ENCODE measurements around the gene CAB39. TPM values are rescaled to one million over a fixed set of nuclear protein-coding genes. Genes with fewer than 3 reads are reported as not detected.

CAB39 gene
- total RNA-seq, 1 experiment from 2014 or later, result 39.9 TPM

DNA sequence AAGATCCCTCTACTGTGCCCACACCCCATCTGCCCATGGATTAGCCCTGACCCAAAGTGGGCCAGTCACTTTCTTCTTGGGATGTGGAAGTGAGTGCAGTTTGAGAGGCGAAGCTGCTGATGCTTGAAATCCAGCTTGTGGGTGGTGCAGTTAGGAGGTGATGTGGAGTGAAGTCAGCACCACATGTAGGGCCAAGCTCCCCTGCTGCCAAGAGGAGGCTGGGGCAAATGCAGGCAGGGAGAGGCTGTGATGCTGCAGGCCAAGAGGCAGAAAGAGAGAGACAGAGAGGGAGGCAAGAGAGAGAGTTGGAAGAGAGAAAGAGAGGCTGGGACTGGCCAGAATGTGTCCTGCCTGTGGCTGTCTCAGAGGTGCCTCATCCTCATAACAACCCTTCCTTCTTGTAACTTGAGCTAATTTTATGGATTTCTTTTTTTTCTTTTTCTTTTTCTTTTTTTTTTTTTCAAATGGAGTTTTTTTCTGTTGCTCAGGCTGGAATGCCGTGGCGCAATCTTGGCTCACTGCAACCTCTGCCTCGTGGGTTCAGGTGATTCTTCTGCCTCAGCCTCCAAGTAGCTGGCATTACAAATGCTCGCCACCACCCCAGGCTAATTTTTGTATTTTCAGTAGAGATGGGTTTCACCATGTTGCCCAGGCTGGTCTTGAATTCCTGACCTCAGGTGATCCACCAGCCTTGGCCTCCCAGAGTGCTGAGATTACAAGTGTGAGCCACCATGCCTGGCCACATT, 35.3 kb upstream of the CAB39 start:
- Histone ChIP-seq H3K27me3 (ENCODE audit: control insufficient read depth, insufficient read depth, low read length) (no peaks in the 10 kb centered on the region), H3K36me3 (ENCODE audit: control insufficient read depth, insufficient read depth, low read length) (no peaks in the 10 kb centered on the region), H3K4me3 (ENCODE audit: low read depth in 2 of 2, low read length in 2 of 2) (no peak overlapping the region), H3K27ac (ENCODE audit: low read length) (no peak overlapping the region), H3K4me1 (ENCODE audit: control insufficient read depth, insufficient read depth, low read length) (no peaks in the 10 kb centered on the region), H3K9me3 (ENCODE audit: control insufficient read depth, insufficient read depth, low read depth, low read length) (no peaks in the 10 kb centered on the region)
- TF ChIP-seq, protein P1, sequence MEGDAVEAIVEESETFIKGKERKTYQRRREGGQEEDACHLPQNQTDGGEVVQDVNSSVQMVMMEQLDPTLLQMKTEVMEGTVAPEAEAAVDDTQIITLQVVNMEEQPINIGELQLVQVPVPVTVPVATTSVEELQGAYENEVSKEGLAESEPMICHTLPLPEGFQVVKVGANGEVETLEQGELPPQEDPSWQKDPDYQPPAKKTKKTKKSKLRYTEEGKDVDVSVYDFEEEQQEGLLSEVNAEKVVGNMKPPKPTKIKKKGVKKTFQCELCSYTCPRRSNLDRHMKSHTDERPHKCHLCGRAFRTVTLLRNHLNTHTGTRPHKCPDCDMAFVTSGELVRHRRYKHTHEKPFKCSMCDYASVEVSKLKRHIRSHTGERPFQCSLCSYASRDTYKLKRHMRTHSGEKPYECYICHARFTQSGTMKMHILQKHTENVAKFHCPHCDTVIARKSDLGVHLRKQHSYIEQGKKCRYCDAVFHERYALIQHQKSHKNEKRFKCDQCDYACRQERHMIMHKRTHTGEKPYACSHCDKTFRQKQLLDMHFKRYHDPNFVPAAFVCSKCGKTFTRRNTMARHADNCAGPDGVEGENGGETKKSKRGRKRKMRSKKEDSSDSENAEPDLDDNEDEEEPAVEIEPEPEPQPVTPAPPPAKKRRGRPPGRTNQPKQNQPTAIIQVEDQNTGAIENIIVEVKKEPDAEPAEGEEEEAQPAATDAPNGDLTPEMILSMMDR (IDR thresholded peaks at IDR 0.05), result no peak
- no peak for TF ChIP-seq TCF7L2 (IDR thresholded peaks at IDR 0.05; ENCODE audit: low read depth, low read length)
- no peak for TF ChIP-seq POLR2AphosphoS5 (IDR thresholded peaks at IDR 0.05; ENCODE audit: low read depth, low read length)
- TF ChIP-seq, protein P2, sequence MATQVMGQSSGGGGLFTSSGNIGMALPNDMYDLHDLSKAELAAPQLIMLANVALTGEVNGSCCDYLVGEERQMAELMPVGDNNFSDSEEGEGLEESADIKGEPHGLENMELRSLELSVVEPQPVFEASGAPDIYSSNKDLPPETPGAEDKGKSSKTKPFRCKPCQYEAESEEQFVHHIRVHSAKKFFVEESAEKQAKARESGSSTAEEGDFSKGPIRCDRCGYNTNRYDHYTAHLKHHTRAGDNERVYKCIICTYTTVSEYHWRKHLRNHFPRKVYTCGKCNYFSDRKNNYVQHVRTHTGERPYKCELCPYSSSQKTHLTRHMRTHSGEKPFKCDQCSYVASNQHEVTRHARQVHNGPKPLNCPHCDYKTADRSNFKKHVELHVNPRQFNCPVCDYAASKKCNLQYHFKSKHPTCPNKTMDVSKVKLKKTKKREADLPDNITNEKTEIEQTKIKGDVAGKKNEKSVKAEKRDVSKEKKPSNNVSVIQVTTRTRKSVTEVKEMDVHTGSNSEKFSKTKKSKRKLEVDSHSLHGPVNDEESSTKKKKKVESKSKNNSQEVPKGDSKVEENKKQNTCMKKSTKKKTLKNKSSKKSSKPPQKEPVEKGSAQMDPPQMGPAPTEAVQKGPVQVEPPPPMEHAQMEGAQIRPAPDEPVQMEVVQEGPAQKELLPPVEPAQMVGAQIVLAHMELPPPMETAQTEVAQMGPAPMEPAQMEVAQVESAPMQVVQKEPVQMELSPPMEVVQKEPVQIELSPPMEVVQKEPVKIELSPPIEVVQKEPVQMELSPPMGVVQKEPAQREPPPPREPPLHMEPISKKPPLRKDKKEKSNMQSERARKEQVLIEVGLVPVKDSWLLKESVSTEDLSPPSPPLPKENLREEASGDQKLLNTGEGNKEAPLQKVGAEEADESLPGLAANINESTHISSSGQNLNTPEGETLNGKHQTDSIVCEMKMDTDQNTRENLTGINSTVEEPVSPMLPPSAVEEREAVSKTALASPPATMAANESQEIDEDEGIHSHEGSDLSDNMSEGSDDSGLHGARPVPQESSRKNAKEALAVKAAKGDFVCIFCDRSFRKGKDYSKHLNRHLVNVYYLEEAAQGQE (IDR thresholded peaks at IDR 0.05; ENCODE audit: insufficient read depth in 1 of 2, low read depth in 2 of 2, low read length in 1 of 2), result no peak
- intact Hi-C loops (cut with micrococcal nuclease; ENCODE audit: unreplicated experiment), result no loop called here
- CTCF ChIA-PET, result no interaction called here
- no TSS peak for BruUV-seq (replicated peaks)
- DNase-seq (ENCODE audit: low read depth, low spot score) (no peak), ATAC-seq (no peak)
- in situ Hi-C loops (cut with HindIII; ENCODE audit: low pct_unique_long_range_greater_than_20kb, low sequenced_read_pairs), result no loop called here
- POLR2A ChIA-PET, result no interaction called here

DNA sequence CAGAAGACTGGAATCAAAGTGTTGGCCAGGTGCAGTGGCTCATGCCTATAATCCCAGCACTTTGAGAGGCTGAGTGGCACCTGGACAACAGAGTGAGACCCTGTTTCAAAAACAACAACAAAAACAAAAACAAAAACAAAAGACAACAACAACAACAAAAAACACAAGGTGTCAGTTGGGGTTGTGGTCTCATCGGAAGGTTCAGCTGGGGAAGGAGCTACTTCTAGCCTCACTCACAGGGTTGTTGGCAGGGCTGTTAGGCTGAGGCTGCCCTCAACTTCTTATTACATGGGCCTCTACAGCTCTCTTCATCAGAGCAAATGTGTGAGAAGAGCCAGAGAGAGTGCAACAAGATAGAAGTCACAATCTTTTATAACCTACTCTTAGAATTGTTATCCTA, 34.6 kb upstream of the CAB39 start:
- BruUV-seq (replicated peaks), result no TSS peak
- no peak for DNase-seq (ENCODE audit: low read depth, low spot score)
- ATAC-seq, result no peak
- in situ Hi-C loops (cut with HindIII; ENCODE audit: low pct_unique_long_range_greater_than_20kb, low sequenced_read_pairs), result no loop called here
- Histone ChIP-seq H3K9me3 (ENCODE audit: control insufficient read depth, insufficient read depth, low read depth, low read length) (no peaks in the 10 kb centered on the region), H3K4me3 (ENCODE audit: low read depth in 2 of 2, low read length in 2 of 2) (no peak overlapping the region), H3K27me3 (ENCODE audit: control insufficient read depth, insufficient read depth, low read length) (no peaks in the 10 kb centered on the region), H3K4me1 (ENCODE audit: control insufficient read depth, insufficient read depth, low read length) (no peaks in the 10 kb centered on the region), H3K36me3 (ENCODE audit: control insufficient read depth, insufficient read depth, low read length) (no peaks in the 10 kb centered on the region), H3K27ac (ENCODE audit: low read length) (no peak overlapping the region)
- ChIA-PET CTCF (no interaction called here), POLR2A (no interaction called here)
- TF ChIP-seq SIN3A (IDR thresholded peaks at IDR 0.05; ENCODE audit: borderline replicate concordance, insufficient read depth, low read depth, low read length) (no peak), TCF7L2 (IDR thresholded peaks at IDR 0.05; ENCODE audit: low read depth, low read length) (no peak), POLR2AphosphoS5 (IDR thresholded peaks at IDR 0.05; ENCODE audit: low read depth, low read length) (no peak)
- TF ChIP-seq, protein P1 (IDR thresholded peaks at IDR 0.05), result no peak
- TF ChIP-seq, protein P2 (IDR thresholded peaks at IDR 0.05; ENCODE audit: insufficient read depth in 1 of 2, low read depth in 2 of 2, low read length in 1 of 2), result no peak
- intact Hi-C loops (cut with micrococcal nuclease; ENCODE audit: unreplicated experiment), result no loop called here
